DOHH2 (cell line): ENCODE measurements around the gene PTPRZ1.

Experiments used
- CTCF ChIP-seq: fragments of 200-600 bp; sonication (generic); IDR thresholded peaks from one replicate; pipeline ENCODE4 v1.5.1; 2014; ENCODE audit warnings: antibody characterized with exemption, mild to moderate bottlenecking, low read depth, low read length; ENCODE audit not compliant: poor library complexity, severe bottlenecking
- EZH2phosphoT487 ChIP-seq: fragments of 200-600 bp; sonication (generic); IDR thresholded peaks from 2 replicates; pipeline ENCODE4 v1.6.1; 2017; ENCODE audit warnings: borderline replicate concordance, mild to moderate bottlenecking, antibody characterized with exemption, low read length, moderate library complexity, mixed read lengths

GRCh38 chr7:122063146-122063545 lies 190.2 kb downstream of the PTPRZ1 start:
- no peak for TF ChIP-seq CTCF
- TF ChIP-seq EZH2phosphoT487, result no peak
